ENCODE data around the gene CFAP221.

CFAP221 gene

DNA sequence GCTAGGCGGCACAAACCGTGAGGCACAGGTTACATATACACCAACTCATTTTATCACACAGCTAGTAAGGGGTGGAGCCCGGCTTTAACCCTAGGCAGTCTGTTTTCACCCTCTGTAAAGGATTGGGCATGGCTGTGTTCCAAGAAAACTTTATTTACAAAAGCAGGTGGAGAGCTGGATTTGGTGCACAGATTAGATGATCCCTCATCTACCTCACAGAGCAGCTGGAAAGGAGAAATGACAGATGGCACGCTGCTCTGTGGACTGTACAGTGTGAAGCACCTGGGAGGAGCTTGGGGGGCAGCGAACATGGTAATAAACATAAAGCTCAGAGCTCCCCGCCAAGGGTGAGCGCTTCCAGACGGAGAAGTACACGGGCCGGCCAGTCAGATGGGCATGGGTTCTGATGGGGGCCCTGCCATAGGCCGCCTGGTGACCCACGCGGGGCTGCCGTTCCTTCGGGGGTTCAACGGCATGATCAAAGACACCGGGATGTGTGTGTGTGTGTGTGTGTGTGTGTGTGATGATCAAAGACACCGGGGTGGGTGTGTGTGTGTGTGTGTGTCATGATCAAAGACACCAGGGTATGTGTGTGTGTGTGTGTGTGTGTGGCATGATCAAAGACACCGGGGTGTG, 133.9 kb downstream of the CFAP221 start:
- H3K9me3 Mint-ChIP-seq, result no peaks in the 10 kb centered on the region
- peak overlapping the region; percentile 85 for H3K4me3 Mint-ChIP-seq
- intact Hi-C loops (cut with micrococcal nuclease), result no loop called here
- H3K27ac Mint-ChIP-seq, result peak overlapping the region; percentile 81
- peaks cover 5% of the 10 kb centered on the region for H3K27me3 Mint-ChIP-seq
- peaks cover 11% of the 10 kb centered on the region for H3K4me1 Mint-ChIP-seq (ENCODE audit: low read depth)
- H3K36me3 Mint-ChIP-seq (ENCODE audit: low read depth), result peaks cover 13% of the 10 kb centered on the region

DNA sequence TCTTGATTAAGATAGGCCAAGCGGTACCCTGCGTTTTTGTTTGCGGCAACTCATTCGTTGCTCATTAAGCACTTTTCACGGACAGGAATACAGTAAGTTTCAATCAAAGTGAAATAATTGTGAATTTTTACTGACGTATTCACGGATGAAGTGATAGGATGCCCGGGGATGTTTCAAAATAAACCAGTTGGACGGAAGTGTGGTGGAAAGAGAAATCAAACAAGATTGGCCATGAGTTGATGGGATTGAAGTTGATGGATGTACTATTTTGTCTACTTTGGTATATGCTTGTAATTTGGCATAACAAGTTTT, 135.2 kb downstream of the CFAP221 start:
- Mint-ChIP-seq H3K36me3 (ENCODE audit: low read depth) (peaks cover 13% of the 10 kb centered on the region), H3K4me3 (peak overlapping the region; percentile 85), H3K27ac (peak overlapping the region; percentile 81), H3K4me1 (ENCODE audit: low read depth) (peaks cover 11% of the 10 kb centered on the region), H3K9me3 (no peaks in the 10 kb centered on the region), H3K27me3 (peaks cover 5% of the 10 kb centered on the region)
- intact Hi-C loops (cut with micrococcal nuclease), result no loop called here

DNA sequence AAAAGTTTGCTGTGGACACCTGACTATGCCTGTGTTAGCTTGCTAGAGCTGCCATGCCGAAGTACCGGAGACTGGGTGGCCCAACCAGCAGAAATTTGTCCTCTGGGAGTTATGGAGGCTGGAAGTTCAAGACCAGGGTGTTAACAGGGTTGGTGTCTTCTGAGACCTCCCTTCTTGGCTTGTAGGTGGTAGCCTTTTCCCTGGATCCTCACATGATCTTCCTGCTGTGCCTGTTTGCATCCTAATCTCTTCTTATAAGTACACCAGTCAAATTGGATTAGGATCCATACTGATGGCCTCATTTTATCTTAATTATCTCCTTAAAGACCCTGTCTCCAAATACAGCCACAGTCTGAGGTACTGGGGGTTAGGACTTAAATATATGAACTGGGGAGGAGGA, 135.6 kb downstream of the CFAP221 start:
- intact Hi-C loops (cut with micrococcal nuclease), result no loop called here
- H3K27ac Mint-ChIP-seq, result peak overlapping the region; percentile 81
- H3K4me1 Mint-ChIP-seq (ENCODE audit: low read depth), result peaks cover 11% of the 10 kb centered on the region
- peak overlapping the region; percentile 85 for H3K4me3 Mint-ChIP-seq
- peaks cover 4% of the 10 kb centered on the region for H3K27me3 Mint-ChIP-seq
- H3K9me3 Mint-ChIP-seq, result no peaks in the 10 kb centered on the region
- peaks cover 13% of the 10 kb centered on the region for H3K36me3 Mint-ChIP-seq (ENCODE audit: low read depth)

DNA sequence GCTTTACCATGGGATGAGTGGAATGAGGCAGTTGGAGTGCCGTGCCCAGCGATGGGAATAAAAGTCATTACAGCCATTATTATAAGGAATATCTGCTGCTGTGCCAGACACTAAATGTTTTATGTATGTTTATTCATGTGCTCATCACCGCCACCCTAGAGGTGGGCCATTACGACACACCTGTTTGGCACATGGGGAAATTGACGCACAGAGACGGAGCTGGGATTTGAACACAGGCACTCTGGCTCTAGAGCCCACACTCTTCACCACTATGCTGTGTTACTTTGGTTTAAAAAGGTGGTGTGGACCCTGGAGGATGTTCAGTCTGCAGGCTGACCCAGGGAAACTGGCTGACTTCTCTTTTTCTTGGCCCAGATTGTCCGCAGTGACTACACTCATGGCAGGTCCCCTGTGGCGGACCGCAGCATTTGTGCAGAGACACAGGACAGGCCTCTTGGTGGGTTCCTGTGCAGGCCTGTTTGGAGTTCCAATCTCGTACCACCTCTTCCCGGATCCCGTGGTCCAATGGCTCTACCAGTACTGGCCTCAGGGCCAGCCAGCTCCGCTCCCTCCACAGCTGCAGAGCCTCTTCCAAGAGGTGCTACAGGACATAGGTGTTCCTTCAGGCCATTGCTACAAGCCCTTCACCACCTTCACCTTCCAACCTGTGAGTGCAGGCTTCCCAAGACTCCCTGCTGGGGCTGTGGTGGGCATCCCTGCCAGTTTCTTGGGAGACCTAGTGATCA, 136.4 kb downstream of the CFAP221 start:
- peaks cover 11% of the 10 kb centered on the region for H3K4me1 Mint-ChIP-seq (ENCODE audit: low read depth)
- peaks cover 4% of the 10 kb centered on the region for H3K27me3 Mint-ChIP-seq
- no peaks in the 10 kb centered on the region for H3K9me3 Mint-ChIP-seq
- H3K4me3 Mint-ChIP-seq, result no peak overlapping the region
- H3K36me3 Mint-ChIP-seq (ENCODE audit: low read depth), result peaks cover 13% of the 10 kb centered on the region
- no peak overlapping the region for H3K27ac Mint-ChIP-seq
- intact Hi-C loops (cut with micrococcal nuclease), result no loop called here

DNA sequence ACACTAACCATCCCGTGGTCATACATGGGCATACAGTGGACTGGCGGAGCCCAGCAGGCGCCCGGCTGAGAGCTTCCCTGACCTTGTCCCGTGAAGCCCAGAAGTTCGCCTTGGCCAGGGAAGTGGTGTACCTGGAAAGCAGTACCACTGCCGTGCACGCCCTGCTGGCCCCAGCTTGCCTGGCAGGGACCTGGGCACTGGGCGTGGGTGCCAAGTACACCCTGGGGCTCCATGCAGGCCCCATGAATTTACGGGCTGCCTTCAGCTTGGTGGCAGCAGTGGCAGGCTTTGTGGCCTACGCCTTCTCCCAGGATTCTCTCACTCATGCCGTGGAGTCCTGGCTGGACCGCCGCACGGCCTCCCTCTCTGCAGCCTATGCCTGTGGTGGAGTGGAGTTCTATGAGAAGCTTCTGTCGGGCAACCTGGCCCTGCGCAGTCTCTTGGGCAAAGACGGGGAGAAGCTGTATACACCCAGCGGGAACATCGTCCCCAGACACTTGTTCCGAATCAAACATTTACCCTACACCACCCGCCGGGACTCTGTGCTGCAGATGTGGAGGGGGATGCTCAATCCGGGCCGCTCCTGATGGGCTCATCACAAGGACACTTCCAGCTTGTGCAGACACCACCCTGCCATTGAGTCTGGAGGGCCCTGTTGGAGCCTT, 137.1 kb downstream of the CFAP221 start:
- intact Hi-C loops (cut with micrococcal nuclease), result no loop called here
- H3K4me3 Mint-ChIP-seq, result no peak overlapping the region
- H3K4me1 Mint-ChIP-seq (ENCODE audit: low read depth), result peaks cover 11% of the 10 kb centered on the region

DNA sequence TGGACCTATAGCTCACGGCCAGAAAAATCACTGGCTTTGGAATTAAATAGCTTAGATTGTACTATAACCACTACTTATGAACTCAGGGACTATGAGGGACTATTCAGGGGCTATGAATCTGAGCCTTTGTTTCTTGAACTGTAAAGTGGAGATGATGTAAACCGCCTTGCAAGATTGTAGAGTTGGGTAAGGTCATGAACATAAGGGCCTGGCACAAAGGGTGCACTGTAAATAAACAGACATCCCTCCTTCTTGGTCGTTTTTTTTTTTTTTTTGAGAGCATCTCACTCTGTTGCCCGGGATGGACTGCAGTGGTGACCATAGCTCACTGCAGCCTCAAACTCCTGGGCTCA, 137.6 kb downstream of the CFAP221 start:
- Mint-ChIP-seq H3K9me3 (no peaks in the 10 kb centered on the region), H3K27ac (no peak overlapping the region), H3K4me1 (ENCODE audit: low read depth) (peaks cover 11% of the 10 kb centered on the region), H3K27me3 (peaks cover 4% of the 10 kb centered on the region), H3K4me3 (no peak overlapping the region), H3K36me3 (ENCODE audit: low read depth) (peaks cover 13% of the 10 kb centered on the region)
- intact Hi-C loops (cut with micrococcal nuclease), result no loop called here

More for the DNA sequence above, 137.1 kb downstream of the CFAP221 start:
- peaks cover 13% of the 10 kb centered on the region for H3K36me3 Mint-ChIP-seq (ENCODE audit: low read depth)
- H3K27ac Mint-ChIP-seq, result no peak overlapping the region
- H3K27me3 Mint-ChIP-seq, result peaks cover 4% of the 10 kb centered on the region
- H3K9me3 Mint-ChIP-seq, result no peaks in the 10 kb centered on the region

DNA sequence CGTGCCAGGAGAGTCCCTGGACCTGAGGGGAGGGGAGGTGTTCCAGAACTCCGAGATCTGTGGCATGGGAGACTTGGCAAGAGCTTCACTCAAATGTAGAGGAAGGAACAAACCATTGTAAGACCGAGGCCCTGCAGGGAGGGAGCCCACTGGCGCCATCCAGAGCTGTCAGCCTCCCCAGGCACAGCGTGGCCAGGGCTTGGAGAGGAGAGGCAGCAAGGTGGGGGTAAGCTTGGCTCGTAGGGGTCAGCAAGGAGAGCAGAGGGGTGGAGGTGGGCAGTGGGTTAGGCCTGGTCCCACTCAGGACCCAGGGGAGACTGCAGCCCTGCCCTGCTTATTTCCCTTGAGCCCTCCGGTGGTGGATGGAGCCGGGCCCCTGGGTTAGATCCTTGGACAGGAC, 138.3 kb downstream of the CFAP221 start:
- no peak overlapping the region for H3K4me3 Mint-ChIP-seq
- intact Hi-C loops (cut with micrococcal nuclease), result no loop called here
- H3K36me3 Mint-ChIP-seq (ENCODE audit: low read depth), result peaks cover 13% of the 10 kb centered on the region
- no peaks in the 10 kb centered on the region for H3K9me3 Mint-ChIP-seq
- no peak overlapping the region for H3K27ac Mint-ChIP-seq
- H3K27me3 Mint-ChIP-seq, result peaks cover 4% of the 10 kb centered on the region
- peaks cover 11% of the 10 kb centered on the region for H3K4me1 Mint-ChIP-seq (ENCODE audit: low read depth)

DNA sequence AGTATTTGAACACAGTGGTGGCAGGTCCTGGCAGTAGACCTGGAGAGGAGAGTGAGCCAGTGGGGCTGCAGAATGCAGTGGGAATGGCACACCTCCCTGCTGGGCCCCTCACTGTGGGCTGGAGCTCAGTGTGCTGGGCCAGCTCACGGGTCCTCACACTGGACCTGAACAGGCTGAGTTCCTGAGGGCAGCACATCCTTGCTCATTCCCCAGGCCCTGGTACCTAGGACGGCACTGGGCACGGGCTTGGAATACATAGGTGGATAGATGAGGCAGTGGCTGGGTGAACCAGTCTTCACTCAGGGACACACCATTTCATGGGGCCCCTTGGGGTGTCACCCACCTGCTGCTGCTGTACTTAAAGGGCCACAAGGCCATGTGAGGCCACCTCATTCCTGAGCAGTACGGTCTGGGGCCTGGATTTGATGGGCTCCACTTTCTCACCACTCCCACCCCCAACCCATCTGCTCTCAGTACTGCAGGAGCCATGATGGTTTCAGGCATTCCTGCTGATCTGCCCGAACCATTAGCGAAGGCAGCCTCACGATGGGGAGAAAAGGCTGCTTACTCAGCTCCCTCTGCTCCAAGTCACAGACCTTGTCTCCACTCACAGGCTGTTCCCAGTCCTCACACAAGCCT, 138.9 kb downstream of the CFAP221 start:
- H3K27ac Mint-ChIP-seq, result no peak overlapping the region

DNA sequence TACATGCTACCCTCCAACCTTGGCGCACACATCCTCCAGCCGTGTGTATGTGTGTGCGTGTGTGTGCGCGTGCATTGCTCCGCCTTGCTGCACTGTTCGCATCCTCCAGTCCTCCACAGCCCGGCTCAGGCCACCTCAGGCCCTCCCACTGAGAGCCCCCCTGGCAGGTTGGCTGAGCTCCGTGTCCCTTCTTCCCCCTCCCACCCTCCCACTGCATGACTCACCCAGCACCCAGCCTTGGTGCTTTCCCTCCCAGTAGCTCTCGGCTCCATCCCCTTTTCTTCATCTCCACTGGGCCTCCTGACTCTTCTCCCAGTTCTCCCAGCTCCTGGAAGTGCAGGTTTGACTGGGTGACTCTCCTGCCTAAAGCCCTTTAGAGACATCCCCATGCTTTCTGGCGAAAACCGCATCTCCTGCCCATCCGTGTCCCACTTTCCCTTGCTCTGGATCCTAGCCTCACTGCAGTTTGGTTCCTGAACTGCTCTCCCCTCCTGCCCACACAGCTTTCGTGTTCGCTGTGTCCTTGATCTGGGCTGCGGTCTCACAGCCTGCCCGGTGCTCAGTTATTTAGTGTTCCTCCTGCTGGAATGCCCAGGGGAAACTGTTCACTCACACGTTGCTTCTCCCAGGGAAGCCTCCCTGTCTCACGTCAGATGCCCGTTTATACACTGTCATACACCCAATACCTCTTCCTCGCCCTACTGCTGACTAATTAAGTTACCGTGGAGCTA, 139.6 kb downstream of the CFAP221 start:
- no peak overlapping the region for H3K27ac Mint-ChIP-seq
- H3K36me3 Mint-ChIP-seq (ENCODE audit: low read depth), result peaks cover 15% of the 10 kb centered on the region
- H3K27me3 Mint-ChIP-seq, result no peaks in the 10 kb centered on the region
- no peaks in the 10 kb centered on the region for H3K9me3 Mint-ChIP-seq
- intact Hi-C loops (cut with micrococcal nuclease), result no loop called here
- H3K4me3 Mint-ChIP-seq, result no peak overlapping the region
- peaks cover 11% of the 10 kb centered on the region for H3K4me1 Mint-ChIP-seq (ENCODE audit: low read depth)

More for the DNA sequence above, 138.9 kb downstream of the CFAP221 start:
- Mint-ChIP-seq H3K36me3 (ENCODE audit: low read depth) (peaks cover 13% of the 10 kb centered on the region), H3K27me3 (peaks cover 1% of the 10 kb centered on the region), H3K4me1 (ENCODE audit: low read depth) (peaks cover 11% of the 10 kb centered on the region), H3K4me3 (no peak overlapping the region), H3K9me3 (no peaks in the 10 kb centered on the region)
- intact Hi-C loops (cut with micrococcal nuclease), result no loop called here

DNA sequence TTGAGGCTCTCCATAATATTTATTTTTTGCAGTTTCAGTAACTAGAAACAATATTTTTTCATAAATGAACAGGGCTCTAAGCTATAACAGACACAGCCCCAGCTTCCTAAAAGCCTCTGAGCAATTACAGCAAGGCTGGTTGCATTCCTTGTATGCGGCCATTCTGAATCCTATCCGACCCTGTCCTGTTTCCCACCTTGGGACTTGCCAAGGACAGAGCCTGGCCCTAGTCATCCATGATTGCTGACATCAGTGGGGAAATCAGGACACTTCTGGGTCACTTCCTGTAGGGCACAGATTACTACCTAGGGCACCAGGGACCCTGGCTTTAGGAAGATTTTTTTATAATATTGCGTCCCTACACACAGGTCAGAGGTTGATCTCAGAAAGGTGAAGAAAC, 140.3 kb downstream of the CFAP221 start:
- peaks cover 15% of the 10 kb centered on the region for H3K36me3 Mint-ChIP-seq (ENCODE audit: low read depth)
- intact Hi-C loops (cut with micrococcal nuclease), result no loop called here
- no peak overlapping the region for H3K27ac Mint-ChIP-seq
- peaks cover 8% of the 10 kb centered on the region for H3K4me1 Mint-ChIP-seq (ENCODE audit: low read depth)
- H3K9me3 Mint-ChIP-seq, result no peaks in the 10 kb centered on the region
- no peak overlapping the region for H3K4me3 Mint-ChIP-seq
- H3K27me3 Mint-ChIP-seq, result no peaks in the 10 kb centered on the region

DNA sequence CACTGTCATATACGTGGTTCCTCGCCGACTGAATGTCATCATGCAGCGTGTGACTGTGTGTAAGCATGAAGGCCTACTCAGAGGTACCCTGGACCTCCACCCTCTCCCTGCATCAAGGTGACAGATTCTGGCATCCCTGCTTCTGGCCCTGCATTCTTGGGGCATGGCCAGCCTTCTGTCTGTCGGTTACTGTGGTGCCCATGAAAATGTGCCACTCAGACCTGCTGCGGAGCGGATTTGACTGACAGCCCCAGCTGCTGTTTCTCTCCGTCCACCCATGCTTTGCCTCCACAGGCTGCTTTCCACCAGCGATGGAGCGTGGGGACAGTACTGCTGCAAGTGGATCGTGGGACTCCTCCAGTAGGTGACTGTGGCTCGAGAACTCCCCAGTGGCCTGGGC, 144.4 kb downstream of the CFAP221 start:
- Mint-ChIP-seq H3K27ac (no peak overlapping the region), H3K4me3 (no peak overlapping the region), H3K4me1 (ENCODE audit: low read depth) (no peaks in the 10 kb centered on the region), H3K9me3 (no peaks in the 10 kb centered on the region), H3K36me3 (ENCODE audit: low read depth) (peaks cover 9% of the 10 kb centered on the region), H3K27me3 (no peaks in the 10 kb centered on the region)
- intact Hi-C loops (cut with micrococcal nuclease), result no loop called here

DNA sequence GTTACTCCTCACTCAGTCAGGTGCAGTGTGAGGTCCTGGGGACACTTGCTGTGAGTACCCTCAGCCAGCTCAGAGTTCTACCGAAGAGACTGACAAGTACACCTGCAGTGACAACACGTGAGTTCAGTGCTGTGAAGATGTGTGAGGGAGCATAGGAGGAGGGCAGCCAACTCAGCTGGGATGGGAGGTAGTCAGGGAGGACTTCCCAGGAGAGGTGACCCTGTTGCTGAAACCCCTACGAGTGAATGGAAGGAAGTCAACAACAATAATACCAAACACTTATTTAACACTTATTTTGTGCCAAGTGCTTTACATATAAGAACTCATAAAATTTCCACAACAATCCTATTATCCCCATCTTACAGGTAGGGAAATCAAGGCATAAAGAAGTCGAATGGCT, 145.0 kb downstream of the CFAP221 start:
- Mint-ChIP-seq H3K36me3 (ENCODE audit: low read depth) (peaks cover 9% of the 10 kb centered on the region), H3K4me1 (ENCODE audit: low read depth) (no peaks in the 10 kb centered on the region), H3K9me3 (no peaks in the 10 kb centered on the region), H3K27ac (no peak overlapping the region), H3K4me3 (no peak overlapping the region), H3K27me3 (no peaks in the 10 kb centered on the region)
- intact Hi-C loops (cut with micrococcal nuclease), result no loop called here

DNA sequence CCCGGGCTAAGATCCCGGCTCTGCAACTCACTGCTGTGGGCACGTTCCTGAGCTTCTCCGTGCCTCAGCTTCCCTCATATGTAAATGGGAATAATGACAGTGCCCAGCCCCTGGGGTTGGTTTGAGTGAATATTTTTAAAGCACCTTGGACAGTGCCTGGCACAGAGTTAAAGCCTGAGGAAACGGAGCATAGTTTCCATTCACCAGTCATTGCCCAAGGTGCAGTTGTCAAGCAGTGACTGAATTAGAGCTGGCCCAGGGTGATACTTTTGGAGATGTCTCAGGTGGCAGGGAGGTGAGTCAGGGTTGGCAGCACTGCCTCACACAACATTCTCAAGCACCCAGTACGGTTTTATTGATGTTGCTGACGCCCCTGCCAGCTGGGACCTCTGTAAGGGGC, 146.9 kb downstream of the CFAP221 start:
- H3K4me3 Mint-ChIP-seq, result no peak overlapping the region
- intact Hi-C loops (cut with micrococcal nuclease), result no loop called here
- H3K27me3 Mint-ChIP-seq, result no peaks in the 10 kb centered on the region
- no peak overlapping the region for H3K27ac Mint-ChIP-seq
- peaks cover 9% of the 10 kb centered on the region for H3K36me3 Mint-ChIP-seq (ENCODE audit: low read depth)
- no peaks in the 10 kb centered on the region for H3K9me3 Mint-ChIP-seq
- H3K4me1 Mint-ChIP-seq (ENCODE audit: low read depth), result no peaks in the 10 kb centered on the region
